ENCODE measurements around the gene DNAH11. TPM values are rescaled to one million over a fixed set of nuclear protein-coding genes. Genes with fewer than 3 reads are reported as not detected.

Gene DNAH11
- total RNA-seq, 6 experiments from 2014 or later, result 0.17 to 5.5 (median 1.2) TPM

DNA sequence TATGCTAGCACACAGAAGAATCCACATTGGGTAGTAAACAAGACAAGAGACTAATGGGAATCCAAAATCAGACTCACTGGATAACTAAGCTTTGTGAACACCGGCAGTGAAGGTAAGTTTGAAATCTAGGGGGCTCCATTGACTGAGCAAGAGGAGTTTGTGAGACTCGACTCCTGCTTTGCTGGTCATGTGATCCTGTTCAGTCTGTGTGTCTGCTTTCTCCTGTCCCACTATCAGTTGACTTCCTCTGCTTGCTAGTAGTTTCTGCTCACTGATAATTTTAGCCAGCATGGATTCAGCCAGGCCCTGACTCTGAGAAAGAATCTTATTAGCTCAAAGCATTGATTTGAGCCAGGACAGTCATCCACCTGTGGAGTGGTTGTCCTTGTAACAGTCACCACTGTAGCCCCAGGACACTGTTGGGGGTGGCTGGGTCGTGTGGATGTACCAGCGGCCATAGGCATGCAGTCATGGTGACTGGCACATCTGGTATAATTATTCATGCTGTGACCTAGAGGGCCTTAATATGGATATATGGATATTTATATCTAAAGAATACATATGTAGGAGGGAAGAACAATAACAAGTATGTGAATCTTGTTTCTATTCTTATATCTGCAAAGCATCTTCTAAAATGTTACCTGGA is 44.4 kb downstream of the DNAH11 start:
- Histone ChIP-seq H3K27me3 (no peaks in the 10 kb centered on the region), H3K4me1 (no peaks in the 10 kb centered on the region), H3K27ac (no peak overlapping the region), H3K4me3 (no peak overlapping the region), H3K36me3 (no peaks in the 10 kb centered on the region), H3K9me3 (no peaks in the 10 kb centered on the region)
- TF ChIP-seq CTCF (IDR thresholded peaks at IDR 0.05), result no peak
- TF ChIP-seq POLR2A (IDR thresholded peaks at IDR 0.05), result no peak
- WGBS (ENCODE audit: insufficient coverage, low coverage, low lambda C conversion rate, missing lambda C conversion rate), result 58% methylated on average over 3 of the region's 4 CpGs
- intact Hi-C loops (cut with DNase I), result no loop called here
- DNase-seq, result no peak
- no peak for ATAC-seq

GRCh38 chr7:21596801-21597200 is 54.0 kb downstream of the DNAH11 start:
- WGBS (ENCODE audit: insufficient coverage, low coverage, low lambda C conversion rate, missing lambda C conversion rate), result 72% methylated on average over 4 of the region's 4 CpGs
- no peaks in the 10 kb centered on the region for H3K4me1 ChIP-seq
- intact Hi-C loops (cut with DNase I), result no loop called here
- no peak overlapping the region for H3K27ac ChIP-seq
- DNase-seq (no peak), ATAC-seq (no peak)
- no peaks in the 10 kb centered on the region for H3K9me3 ChIP-seq
- no peak overlapping the region for H3K4me3 ChIP-seq
- TF ChIP-seq CTCF (IDR thresholded peaks at IDR 0.05), result no peak
- TF ChIP-seq POLR2A (IDR thresholded peaks at IDR 0.05), result no peak
- H3K36me3 ChIP-seq, result no peaks in the 10 kb centered on the region
- no peaks in the 10 kb centered on the region for H3K27me3 ChIP-seq

- no peak overlapping the region for H3K27ac ChIP-seq
- no peaks in the 10 kb centered on the region for H3K9me3 ChIP-seq
- H3K36me3 ChIP-seq, result no peaks in the 10 kb centered on the region
- intact Hi-C loops (cut with DNase I), result no loop called here
- no peak for DNase-seq
- TF ChIP-seq CTCF (IDR thresholded peaks at IDR 0.05) (no peak), POLR2A (IDR thresholded peaks at IDR 0.05) (no peak)
- ATAC-seq, result no peak
- peaks cover 0 to 9% (median 3%) of the 10 kb centered on the region in 4 donors for H3K4me1 ChIP-seq
- no peaks in the 10 kb centered on the region for H3K27me3 ChIP-seq
- no peak overlapping the region for H3K4me3 ChIP-seq
Observed at GRCh38 chr7:21603462-21603861, 60.6 kb downstream of the DNAH11 start.

GRCh38 chr7:21603972-21604749 is 61.3 kb downstream of the DNAH11 start:
- Histone ChIP-seq H3K4me1 (peaks cover 0 to 9% (median 3%) of the 10 kb centered on the region in 4 donors), H3K4me3 (no peak overlapping the region), H3K36me3 (no peaks in the 10 kb centered on the region), H3K9me3 (no peaks in the 10 kb centered on the region), H3K27me3 (no peaks in the 10 kb centered on the region), H3K27ac (no peak overlapping the region)
- TF ChIP-seq POLR2A (IDR thresholded peaks at IDR 0.05) (no peak), CTCF (IDR thresholded peaks at IDR 0.05) (no peak)
- DNase-seq, result no peak
- intact Hi-C loops (cut with DNase I), result no loop called here
- 83% methylated on average over 5 of the region's 5 CpGs for WGBS (ENCODE audit: insufficient coverage, low coverage, low lambda C conversion rate, missing lambda C conversion rate)
- peak in 1 of 4 donors; percentile 22 for ATAC-seq
